ENCODE data around the gene HBG2.
"Not testable (repeated sequence)": the region's sequence is repeated elsewhere in the genome, so short reads cannot be mapped to it uniquely, and the experiment has no call there.

HBG2 gene

DNA sequence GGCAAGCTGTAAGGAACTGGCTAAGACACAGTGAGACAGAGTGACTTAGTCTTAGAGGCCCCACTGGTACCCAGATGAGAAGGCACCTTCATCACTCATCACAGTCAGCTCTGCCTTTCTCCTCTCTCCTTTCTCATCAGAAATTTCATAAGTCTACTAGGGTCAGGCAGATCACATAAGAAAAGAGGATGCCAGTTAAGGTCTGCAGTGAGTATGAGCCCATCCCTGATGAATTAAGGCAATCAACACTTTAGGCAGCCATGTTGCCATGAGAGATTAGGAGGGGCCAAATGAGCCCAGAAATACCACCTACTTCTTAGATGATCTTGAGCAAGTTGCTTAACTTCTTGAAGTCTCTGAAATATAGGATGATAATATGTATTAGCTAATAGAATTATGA lies 27.0 kb upstream of the HBG2 start:
- no peak for DNase-seq (ENCODE audit: low read depth)

- peak; percentile 99 for DNase-seq (ENCODE audit: low read depth)
Observed at GRCh38 chr11:5280582-5281102, 26.1 kb upstream of the HBG2 start.

DNA sequence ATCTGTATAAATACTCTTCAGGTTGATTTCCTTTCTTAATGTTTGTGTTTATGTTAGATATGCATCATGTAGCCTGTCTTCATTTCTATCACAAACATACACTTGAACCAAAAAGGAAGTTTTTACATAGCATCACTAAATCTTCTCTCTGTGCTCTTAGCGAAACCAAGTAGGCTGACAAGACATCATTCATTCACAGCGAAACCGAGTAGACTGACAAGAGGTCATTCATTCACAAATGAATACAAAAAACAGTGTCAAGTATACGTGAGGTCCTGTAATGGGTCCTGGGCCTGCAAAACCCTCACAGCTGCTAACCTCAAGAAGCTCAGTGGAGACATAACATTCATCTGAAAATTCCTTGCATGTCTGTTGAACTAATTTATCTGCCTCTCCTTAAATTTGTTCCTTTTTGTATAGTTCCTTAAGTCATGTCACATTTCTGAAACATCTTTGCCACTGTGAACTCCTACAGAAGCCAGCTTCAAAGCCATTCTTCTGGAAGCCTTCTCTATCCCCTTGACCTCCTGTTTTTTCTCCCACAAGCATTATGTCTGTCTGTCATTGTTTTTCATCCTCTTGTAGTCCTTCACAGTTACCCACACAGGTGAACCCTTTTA lies 25.0 kb upstream of the HBG2 start:
- peak; percentile 11 for DNase-seq (ENCODE audit: low read depth)

DNA sequence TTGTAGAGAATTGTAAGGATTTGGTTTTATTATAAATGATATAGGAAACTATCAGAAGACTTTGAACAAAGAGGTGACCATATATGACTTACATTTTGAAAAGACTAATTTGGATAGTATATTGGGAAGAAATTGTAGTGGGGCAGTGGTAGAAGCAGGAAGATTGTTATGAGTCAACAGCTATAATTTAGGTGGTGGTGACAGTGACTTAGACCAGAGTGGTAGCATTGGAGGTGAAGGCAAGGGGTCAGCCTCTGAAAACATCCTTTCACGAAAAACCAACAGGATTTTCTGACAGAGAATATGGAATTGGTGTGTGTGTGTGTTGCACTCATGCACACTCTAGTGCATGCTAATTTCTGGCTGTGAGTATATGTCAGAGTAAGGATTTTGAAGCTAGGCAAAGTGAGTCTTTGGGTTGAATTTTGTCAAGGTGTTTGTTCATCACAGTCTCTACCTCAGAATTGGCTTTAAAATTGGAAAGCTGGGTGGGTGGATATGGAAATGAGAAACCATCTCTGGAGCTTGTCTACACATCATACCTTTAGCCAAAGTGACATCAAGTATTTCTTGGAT lies 23.3 kb upstream of the HBG2 start:
- no peak for DNase-seq (ENCODE audit: low read depth)

DNA sequence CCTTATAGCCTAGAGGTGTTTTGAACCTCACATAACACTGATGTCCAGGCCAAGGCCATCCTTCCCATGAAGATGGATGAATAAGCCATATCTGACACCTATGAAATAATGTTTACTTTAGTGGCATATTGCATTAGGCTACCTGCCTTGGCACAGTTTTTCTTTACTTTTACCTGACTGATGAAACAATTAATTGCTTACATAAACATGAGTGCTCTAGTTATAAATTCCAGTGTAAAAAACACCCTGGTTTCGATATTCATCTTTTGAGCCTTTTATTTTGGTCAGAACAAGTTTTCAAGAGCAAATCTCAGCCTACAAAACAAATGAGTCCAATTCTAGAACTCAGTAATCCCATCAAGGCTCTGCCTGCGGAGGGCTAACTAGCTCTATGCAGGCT lies 22.1 kb upstream of the HBG2 start:
- DNase-seq (ENCODE audit: low read depth) = no peak

DNA sequence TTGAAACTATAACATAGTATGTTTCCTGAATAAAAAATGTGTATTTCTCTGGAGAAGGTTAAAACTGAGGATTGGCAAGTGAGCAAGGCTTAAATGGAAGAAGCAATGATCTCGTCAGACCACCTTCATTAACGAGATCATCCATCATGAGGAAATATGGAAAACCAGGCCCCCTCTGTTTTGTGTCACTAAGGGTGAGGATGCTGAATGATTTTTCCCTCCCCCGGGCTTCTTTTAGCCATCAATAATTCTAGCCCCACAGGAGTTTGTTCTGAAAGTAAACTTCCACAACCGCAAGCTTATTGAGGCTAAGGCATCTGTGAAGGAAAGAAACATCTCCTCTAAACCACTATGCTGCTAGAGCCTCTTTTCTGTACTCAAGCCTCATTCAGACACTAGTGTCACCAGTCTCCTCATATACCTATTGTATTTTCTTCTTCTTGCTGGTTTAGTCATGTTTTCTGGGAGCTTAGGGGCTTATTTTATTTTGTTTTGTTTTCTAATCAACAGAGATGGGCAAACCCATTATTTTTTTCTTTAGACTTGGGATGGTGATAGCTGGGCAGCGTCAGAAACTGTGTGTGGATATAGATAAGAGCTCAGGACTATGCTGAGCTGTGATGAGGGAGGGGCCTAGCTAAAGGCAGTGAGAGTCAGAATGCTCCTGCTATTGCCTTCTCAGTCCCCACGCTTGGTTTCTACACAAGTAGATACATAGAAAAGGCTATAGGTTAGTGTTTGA lies 21.0 kb upstream of the HBG2 start:
- no peak for DNase-seq (ENCODE audit: low read depth)

- DNase-seq (ENCODE audit: low read depth) = no peak
Observed at GRCh38 chr11:5274395-5274794, 19.8 kb upstream of the HBG2 start.

- no peak for DNase-seq (ENCODE audit: low read depth)
Observed at GRCh38 chr11:5272395-5273017, 17.9 kb upstream of the HBG2 start.

- no peak for DNase-seq (ENCODE audit: low read depth)
Observed at GRCh38 chr11:5269715-5270147, 15.2 kb upstream of the HBG2 start, which contains the start of gene HBE1. Gene HBE1 (minus strand): TSS chr11:5269945. CDS start chr11:5269890, 55 bp downstream.

DNA sequence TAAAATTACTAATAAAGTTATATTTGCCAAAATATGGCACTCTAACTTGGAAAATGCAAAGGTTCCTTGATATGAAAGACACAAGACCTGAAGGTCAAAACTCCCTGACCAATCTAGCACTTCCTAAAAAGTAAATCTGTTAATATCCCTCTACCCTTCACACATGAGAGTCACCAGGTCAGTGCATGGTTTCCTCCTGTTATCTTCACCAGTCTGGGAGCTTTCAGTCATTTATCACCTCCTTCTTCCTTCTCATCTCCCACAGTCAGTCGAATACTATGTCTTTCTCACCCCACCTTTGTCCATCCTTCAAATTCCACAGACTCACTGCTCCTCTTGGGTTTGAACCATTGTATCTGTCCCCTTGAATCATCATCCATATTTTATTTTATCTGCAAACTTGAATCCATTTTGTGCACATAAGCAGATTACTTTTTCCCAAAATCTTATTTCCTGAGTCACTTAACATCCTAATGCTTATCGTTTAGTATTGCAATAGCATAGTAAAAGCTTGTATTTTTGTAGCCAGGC lies 12.5 kb upstream of the HBG2 start:
- no peak for DNase-seq (ENCODE audit: low read depth)

DNA sequence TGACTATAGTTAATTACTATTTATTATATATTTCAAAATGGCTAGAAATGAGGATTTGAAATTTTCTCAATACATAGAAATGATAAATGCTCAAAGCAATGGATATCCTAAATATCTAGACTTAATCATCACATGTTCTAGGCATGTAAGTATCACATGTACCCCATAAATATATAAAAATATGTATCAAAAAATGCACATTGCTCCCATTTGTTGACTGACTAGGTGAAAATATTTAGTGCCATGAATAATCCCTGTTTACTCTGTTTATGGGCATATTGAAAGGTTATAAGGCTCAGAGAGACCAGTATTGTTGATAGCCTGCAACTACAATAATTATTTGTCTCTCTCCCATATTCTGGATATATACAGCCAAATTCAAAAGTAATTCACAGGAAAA lies 12.0 kb upstream of the HBG2 start:
- DNase-seq (ENCODE audit: low read depth) = no peak

- no peak for DNase-seq (ENCODE audit: low read depth)
Observed at GRCh38 chr11:5265832-5266231, 11.3 kb upstream of the HBG2 start.

- DNase-seq (ENCODE audit: low read depth) = no peak
Observed at GRCh38 chr11:5258543-5259262, 4.1 kb upstream of the HBG2 start.

DNA sequence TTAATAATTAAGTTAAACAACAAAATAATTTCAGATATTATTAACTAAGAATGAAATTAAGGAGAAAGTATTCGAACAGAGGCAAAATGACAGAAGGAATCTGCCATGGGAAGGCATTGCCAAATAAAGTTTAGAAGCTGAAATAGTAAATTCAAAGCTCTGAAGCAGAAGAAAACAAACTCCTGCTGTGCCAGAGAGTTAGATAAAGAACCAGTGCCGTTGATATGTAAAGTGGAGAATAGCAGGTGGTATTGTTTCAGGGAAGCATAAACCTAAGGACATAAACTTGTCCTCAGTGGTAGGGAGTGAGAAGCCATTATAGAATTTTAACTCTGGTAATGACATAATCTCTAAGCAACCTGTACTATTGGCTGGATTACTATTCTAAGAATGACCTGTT lies 2.7 kb upstream of the HBG2 start:
- no peak for DNase-seq (ENCODE audit: low read depth)

DNA sequence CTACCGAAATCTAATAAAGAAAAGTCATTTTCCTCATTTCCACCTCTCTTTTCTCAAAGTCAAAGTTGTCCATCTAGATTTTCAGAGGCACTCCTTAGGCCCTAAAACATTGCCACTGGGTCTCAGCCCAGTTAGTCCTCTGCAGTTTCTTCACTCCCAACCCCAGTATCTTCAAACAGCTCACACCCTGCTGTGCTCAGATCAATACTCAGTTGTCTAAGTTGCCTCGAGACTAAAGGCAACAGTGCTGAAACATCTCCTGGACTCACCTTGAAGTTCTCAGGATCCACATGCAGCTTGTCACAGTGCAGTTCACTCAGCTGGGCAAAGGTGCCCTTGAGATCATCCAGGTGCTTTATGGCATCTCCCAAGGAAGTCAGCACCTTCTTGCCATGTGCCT lies 558 bp downstream of the HBG2 start:
- DNase-seq (ENCODE audit: low read depth) = not testable (repeated sequence)

- DNase-seq (ENCODE audit: low read depth) = not testable (repeated sequence)
Observed at GRCh38 chr11:5253440-5253839, 1.1 kb downstream of the HBG2 start.

- no peak for DNase-seq (ENCODE audit: low read depth)
Observed at GRCh38 chr11:5252919-5253265, 1.7 kb downstream of the HBG2 start.

- no peak for DNase-seq (ENCODE audit: low read depth)
Observed at GRCh38 chr11:5252192-5252918, 2.2 kb downstream of the HBG2 start.

- no peak for DNase-seq (ENCODE audit: low read depth)
Observed at GRCh38 chr11:5251746-5252145, 2.8 kb downstream of the HBG2 start.

GRCh38 chr11:5250543-5251204 lies 3.9 kb downstream of the HBG2 start:
- no peak for DNase-seq (ENCODE audit: low read depth)
